Activated T-helper 9 cell treated with anti-CD3 and anti-CD28 coated beads, Interleukin-2, amount 50 U/mL, for 16 hours (primary cell): ENCODE data around the gene POGK.

ENCODE experiments used
- DNase-seq: peaks from one replicate; pipeline ENCODE4 v3.0.0-alpha.2; 2020; ENCODE audit warnings: low read depth

POGK gene

GRCh38 chr1:166903232-166903631 lies 64.0 kb downstream of the POGK start:
- DNase-seq, result no peak

GRCh38 chr1:166905136-166905535 lies 65.9 kb downstream of the POGK start:
- DNase-seq, result no peak

GRCh38 chr1:166905900-166906299 lies 66.6 kb downstream of the POGK start:
- DNase-seq, result no peak
